ENCODE results near the gene SMO.
A peak's percentile ranks its signal among the peaks of the same experiment; 100 is the strongest.
"Not testable (repeated sequence)": the region's sequence is repeated elsewhere in the genome, so short reads cannot be mapped to it uniquely, and the experiment has no call there.

Gene SMO

GRCh38 chr7:129208667-129209066 lies 20.2 kb downstream of the SMO start:
- DNase-seq (ENCODE audit: low read depth, low spot score): no peak

- DNase-seq (ENCODE audit: low read depth, low spot score): no peak
These were observed 20.9 kb downstream of the SMO start for GRCh38 chr7:129209067-129209926.

DNA sequence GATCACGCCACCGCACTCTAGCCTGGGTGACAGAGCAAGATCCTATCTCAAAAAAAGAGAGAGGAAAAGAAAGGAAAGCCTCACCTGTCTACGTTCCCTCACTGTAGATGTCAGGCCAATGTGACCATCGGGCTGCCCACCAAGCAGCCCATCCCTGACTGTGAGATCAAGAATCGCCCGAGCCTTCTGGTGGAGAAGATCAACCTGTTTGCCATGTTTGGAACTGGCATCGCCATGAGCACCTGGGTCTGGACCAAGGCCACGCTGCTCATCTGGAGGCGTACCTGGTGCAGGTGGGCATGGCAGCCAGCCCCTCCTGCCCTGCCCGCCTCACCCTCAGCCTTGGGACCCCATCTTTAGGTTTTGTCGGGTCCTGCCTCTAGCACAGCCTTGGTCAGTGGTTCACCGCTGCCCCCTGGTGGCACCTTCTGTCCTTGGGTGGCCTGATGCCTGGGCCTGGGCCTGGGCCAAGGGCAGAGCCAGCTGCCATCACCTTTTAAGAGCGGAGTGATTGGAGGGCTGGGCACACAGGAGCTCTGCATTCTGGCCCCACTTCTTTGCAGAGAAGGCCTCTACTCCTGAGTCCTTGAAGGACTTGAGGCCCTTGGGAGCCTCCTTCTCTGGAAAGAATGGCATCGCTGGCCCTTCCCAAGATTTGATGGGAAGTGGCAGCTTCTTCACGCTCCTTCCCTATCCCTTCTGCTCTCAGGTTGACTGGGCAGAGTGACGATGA lies 22.0 kb downstream of the SMO start:
- DNase-seq (ENCODE audit: low read depth, low spot score): peak; percentile 70

DNA sequence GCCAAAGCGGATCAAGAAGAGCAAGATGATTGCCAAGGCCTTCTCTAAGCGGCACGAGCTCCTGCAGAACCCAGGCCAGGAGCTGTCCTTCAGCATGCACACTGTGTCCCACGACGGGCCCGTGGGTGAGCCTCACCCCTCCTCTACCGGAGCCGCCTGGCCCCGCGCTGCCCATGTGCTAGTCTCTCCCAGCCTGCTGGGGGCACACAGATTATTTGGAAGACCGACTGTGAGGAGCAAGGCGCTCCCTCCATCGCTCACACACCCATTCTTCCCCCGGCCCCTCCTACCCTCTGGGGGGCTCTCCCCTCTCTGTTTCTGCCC lies 22.5 kb downstream of the SMO start:
- no peak for DNase-seq (ENCODE audit: low read depth, low spot score)

- DNase-seq (ENCODE audit: low read depth, low spot score): no peak
These were observed 23.7 kb downstream of the SMO start for GRCh38 chr7:129212126-129212525.

DNA sequence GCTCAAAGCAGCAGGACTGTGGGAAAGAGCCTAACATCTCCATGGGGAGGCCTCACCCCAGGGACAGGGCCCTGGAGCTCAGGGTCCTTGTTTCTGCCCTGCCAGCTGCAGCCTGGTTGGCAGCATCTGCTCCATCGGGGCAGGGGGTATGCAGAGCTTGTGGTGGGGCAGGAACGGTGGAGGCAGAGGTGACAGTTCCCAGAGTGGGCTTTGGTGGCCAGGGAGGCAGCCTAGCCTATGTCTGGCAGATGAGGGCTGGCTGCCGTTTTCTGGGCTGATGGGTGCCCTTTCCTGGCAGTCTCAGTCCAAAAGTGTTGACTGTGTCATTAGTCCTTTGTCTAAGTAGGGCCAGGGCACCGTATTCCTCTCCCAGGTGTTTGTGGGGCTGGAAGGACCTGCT lies 24.2 kb downstream of the SMO start:
- DNase-seq (ENCODE audit: low read depth, low spot score): no peak

DNA sequence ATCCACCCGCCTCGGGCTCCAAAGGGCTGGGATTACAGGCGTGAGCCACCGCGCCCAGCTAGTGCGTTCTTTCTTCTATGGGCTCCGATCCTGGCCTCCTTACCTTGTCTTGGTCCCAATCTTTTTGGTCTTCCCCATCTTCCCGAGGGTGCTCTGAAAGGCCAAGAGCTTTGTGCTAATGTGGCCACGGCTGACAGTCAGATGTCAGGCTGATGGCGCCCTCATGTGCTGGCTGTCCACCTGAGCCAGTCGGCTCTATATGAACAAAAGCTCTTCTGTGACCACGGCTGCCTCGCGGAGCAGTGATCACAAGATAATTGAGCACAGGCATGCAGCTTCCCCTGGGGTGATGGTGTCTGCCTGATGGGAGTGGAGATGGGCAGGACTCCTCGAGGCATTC lies 25.4 kb downstream of the SMO start:
- DNase-seq (ENCODE audit: low read depth, low spot score): peak; percentile 90

GRCh38 chr7:129215691-129216090 lies 27.3 kb downstream of the SMO start:
- not testable (repeated sequence) for DNase-seq (ENCODE audit: low read depth, low spot score)

DNA sequence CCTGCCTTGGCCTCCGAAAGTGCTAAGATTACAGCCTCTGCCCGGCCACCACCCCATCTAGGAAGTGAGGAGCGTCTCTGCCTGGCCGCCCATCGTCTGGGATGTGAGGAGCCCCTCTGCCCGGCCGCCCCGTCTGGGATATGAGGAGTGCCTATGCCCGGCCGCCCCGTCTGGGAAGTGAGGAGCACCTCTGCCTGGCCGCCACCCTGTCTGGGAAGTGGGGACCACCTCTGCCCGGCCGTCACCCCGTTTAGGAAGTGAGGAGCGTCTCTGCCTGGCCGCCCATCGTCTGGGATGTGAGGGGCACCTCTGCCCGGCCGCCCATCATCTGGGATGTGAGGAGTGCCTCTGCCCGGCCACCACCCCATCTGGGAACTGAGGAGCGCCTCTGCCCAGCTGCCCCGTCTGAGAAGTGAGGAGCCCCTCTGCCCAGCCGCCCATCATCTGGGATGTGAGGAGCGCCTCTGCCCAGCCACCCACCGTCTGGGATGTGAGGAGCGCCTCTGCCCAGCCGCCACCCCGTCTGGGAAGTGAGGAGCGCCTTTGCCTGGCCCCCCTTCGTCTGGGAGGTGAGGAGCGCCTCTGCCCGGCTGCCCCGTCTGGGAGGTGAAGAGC lies 27.8 kb downstream of the SMO start:
- DNase-seq (ENCODE audit: low read depth, low spot score): not testable (repeated sequence)

GRCh38 chr7:129216821-129217416 lies 28.5 kb downstream of the SMO start:
- DNase-seq (ENCODE audit: low read depth, low spot score): not testable (repeated sequence)

DNA sequence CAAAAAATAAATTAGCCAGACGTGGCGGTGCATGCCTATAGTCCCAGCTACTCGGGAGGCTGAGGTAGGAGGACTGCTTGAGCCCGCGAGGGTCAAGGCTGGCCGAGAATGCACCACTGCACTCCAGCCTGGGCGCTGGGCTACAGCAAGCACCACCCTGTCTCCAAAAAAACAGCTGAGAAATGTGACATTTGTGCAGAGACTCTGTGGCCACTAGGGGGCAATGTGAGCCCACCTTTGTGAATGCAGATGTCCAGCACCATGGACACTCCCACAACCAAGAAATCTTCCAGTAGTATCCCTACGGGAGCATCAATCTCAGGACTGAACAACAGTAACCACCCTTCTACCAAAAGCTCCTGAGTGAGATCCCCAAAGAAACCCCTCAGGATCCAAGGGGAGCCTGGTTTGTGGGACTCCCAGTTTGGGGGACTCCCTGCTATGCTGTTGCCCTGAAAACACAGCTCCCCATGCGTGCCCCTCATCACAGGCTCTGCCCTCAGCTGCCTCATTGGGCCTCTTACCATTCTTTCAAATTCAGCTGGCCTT lies 30.2 kb downstream of the SMO start:
- DNase-seq (ENCODE audit: low read depth, low spot score): peak; percentile 90

GRCh38 chr7:129219166-129219565 lies 30.7 kb downstream of the SMO start:
- DNase-seq (ENCODE audit: low read depth, low spot score): not testable (repeated sequence)

- no peak for DNase-seq (ENCODE audit: low read depth, low spot score)
These were observed 33.6 kb downstream of the SMO start for GRCh38 chr7:129222064-129222463.

DNA sequence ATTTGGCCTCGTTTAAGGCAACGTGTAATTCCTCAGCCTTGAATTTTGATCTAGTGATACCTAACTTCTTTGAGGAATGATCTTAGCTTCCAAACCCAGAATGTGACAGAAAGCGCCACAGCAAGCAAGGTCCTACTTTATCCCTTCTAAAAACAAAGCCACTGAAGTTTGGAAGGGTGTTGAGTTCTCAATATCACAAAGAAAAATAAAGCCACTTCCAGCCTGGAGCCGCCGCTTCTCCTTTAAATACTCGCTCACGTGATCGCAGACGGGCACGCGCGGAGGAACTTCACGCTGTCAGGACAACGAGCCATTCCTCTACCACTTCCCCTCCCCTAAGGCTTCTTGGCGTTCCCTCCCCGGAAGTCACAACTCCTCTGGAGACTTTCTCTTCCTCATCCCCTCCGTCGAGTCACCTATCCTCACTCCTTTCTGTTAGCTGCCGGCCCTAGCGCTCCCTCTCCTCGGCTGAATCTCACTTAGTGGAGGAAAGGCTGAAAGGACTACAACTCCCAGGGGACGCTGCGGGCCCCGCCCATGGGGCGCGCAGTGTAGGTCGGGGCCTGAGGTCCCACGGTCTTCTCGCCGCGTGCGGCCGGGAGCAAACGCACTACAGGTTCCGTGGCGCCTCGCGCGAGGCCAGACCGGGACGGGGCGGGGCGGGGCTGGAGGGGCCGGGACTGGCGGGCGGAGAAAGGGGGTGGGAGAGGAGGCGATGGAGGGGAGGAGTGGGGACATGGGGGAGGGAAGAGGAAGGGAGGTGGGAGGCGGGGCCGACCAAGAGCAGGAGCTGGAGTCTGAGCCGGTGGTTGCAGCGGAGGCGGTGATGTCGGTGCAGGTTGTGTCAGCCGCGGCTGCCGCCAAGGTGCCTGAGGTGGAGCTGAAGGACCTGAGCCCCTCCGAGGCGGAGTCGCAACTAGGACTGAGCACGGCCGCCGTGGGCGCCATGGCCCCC lies 36.1 kb downstream of the SMO start, which contains the start of gene AHCYL2:
TSS of gene AHCYL2 (plus strand) at position 780 of the 955 bp plus-strand sequence.
- DNase-seq (ENCODE audit: low read depth, low spot score): peak; percentile 98

DNA sequence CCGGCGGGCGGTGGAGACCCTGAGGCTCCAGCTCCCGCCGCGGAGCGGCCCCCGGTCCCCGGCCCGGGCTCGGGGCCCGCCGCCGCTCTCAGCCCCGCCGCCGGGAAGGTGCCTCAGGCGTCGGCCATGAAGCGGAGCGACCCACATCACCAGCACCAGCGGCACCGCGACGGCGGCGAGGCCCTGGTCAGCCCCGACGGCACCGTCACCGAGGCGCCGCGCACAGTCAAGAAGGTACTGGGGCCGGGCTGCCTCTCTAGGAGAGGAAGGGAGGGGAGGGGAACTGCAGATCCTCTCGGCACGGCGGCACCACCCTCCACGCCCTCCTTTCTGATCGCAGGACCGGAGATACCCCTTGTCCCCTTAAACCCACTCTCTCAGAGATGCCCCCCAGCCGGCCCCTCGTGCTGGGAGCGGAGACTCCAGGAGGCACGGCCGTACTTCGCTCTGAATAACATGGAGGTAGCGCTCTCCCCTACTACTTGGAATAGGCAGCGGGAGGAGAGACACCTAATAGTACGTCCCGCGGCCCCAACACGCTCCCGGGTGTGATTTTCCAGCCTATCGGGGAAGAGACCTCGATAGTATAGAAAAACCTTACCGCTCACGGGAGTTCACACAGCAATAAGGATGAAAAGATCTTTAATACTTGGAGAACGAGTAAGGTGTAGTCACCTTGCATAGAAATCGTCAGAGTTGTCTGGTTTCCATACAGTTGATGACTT lies 36.9 kb downstream of the SMO start:
- peak; percentile 73 for DNase-seq (ENCODE audit: low read depth, low spot score)

GRCh38 chr7:129225931-129226572 lies 37.6 kb downstream of the SMO start:
- no peak for DNase-seq (ENCODE audit: low read depth, low spot score)

DNA sequence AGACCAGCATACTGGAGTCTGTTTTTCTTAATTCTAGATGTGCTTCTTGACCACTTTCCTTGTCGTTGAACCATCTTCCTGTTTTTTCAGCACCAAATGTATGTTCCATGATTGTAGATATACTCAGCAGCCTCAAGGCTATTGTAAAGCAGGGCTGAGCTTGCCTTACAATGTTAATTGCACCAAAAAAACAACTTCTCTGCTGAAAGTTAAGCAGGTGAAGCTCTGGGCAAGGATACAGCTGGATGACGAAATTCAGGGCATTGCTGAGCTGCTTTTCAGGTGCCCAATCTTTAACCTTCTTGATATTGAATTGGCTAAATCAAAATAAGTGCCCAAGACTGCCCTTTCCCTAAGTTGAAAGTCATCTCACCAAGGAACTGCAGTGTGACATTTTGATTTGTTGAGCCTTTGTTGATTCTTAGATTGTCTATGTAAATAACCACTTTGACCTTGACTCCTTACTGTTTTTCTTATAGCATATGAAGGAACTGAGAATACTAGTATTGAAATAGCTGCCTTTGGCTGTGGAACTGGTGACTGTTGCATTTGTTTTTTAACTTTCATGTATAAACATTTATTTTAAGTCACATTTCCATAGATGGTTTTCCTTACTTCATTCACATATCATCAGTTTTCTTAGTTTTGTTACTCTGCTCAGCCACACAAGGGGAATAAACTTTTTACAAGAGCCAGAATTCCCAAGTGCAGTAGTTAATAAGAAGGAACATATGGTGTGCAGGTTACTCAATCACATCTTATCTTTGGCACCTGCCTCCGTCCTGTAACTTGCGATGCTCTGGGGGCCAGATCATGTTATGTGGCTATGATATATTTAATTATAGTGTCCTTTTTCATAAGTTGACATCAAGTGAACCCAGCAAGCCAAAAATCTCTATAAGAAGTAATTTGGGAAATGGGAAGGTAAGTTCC lies 39.5 kb downstream of the SMO start:
- no peak for DNase-seq (ENCODE audit: low read depth, low spot score)

DNA sequence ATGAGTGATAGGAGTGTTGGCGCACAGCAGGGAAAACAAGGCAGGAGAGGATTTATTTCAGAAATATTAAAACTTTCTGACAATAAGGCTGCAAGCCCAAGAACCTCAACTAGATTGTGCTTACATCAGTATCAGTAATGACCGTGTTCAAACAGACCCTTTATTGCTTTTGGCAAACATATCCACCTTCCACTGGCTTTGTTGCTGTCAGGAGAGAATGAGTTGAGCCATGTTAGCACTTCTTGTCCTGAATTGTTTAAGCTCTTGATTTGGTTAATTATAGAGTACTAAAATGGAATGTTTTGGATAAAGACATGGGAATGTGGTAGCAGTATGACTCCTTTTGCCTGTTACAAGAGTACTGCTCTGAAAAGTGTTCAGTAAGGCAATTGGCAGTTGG lies 40.2 kb downstream of the SMO start:
- DNase-seq (ENCODE audit: low read depth, low spot score): no peak
